ENCODE data around the gene NDFIP2.
"Not testable (repeated sequence)": the region's sequence is repeated elsewhere in the genome, so short reads cannot be mapped to it uniquely, and the experiment has no call there.

NDFIP2 gene

GRCh38 chr13:79533781-79534400 is 52.9 kb downstream of the NDFIP2 start:
- DNase-seq (ENCODE audit: low read depth in 2 of 2), result no peak

- no peak for DNase-seq (ENCODE audit: low read depth in 2 of 2)
Observed at GRCh38 chr13:79534596-79534995, 53.6 kb downstream of the NDFIP2 start.

GRCh38 chr13:79538757-79539156 is 57.8 kb downstream of the NDFIP2 start:
- DNase-seq (ENCODE audit: low read depth in 2 of 2), result no peak

GRCh38 chr13:79540504-79540903 is 59.5 kb downstream of the NDFIP2 start:
- no peak for DNase-seq (ENCODE audit: low read depth in 2 of 2)

- no peak for DNase-seq (ENCODE audit: low read depth in 2 of 2)
Observed at GRCh38 chr13:79541426-79542049, 60.6 kb downstream of the NDFIP2 start.

GRCh38 chr13:79543883-79544282 is 62.9 kb downstream of the NDFIP2 start:
- DNase-seq (ENCODE audit: low read depth in 2 of 2), result no peak

- DNase-seq (ENCODE audit: low read depth in 2 of 2), result no peak
Observed at GRCh38 chr13:79547211-79548195, 66.5 kb downstream of the NDFIP2 start.

GRCh38 chr13:79548902-79549301 is 67.9 kb downstream of the NDFIP2 start:
- no peak for DNase-seq (ENCODE audit: low read depth in 2 of 2)

- no peak for DNase-seq (ENCODE audit: low read depth in 2 of 2)
Observed at GRCh38 chr13:79549355-79550106, 68.6 kb downstream of the NDFIP2 start.

GRCh38 chr13:79557666-79558065 is 76.7 kb downstream of the NDFIP2 start:
- DNase-seq (ENCODE audit: low read depth in 2 of 2), result no peak

GRCh38 chr13:79560954-79561353 is 80.0 kb downstream of the NDFIP2 start:
- no peak for DNase-seq (ENCODE audit: low read depth in 2 of 2)

GRCh38 chr13:79562557-79562956 is 81.6 kb downstream of the NDFIP2 start:
- no peak for DNase-seq (ENCODE audit: low read depth in 2 of 2)

GRCh38 chr13:79566118-79566517 is 85.2 kb downstream of the NDFIP2 start:
- no peak for DNase-seq (ENCODE audit: low read depth in 2 of 2)

- DNase-seq (ENCODE audit: low read depth in 2 of 2), result no peak
Observed at GRCh38 chr13:79571147-79571546, 90.2 kb downstream of the NDFIP2 start.

- DNase-seq (ENCODE audit: low read depth in 2 of 2), result not testable (repeated sequence)
Observed at GRCh38 chr13:79573892-79574291, 92.9 kb downstream of the NDFIP2 start.

- DNase-seq (ENCODE audit: low read depth in 2 of 2), result no peak
Observed at GRCh38 chr13:79581870-79582315, 100.9 kb downstream of the NDFIP2 start.

- no peak for DNase-seq (ENCODE audit: low read depth in 2 of 2)
Observed at GRCh38 chr13:79582896-79583295, 101.9 kb downstream of the NDFIP2 start.

- no peak for DNase-seq (ENCODE audit: low read depth in 2 of 2)
Observed at GRCh38 chr13:79585033-79585432, 104.1 kb downstream of the NDFIP2 start.

GRCh38 chr13:79589603-79590393 is 108.8 kb downstream of the NDFIP2 start:
- DNase-seq (ENCODE audit: low read depth in 2 of 2), result no peak

GRCh38 chr13:79590394-79590676 is 109.4 kb downstream of the NDFIP2 start:
- no peak for DNase-seq (ENCODE audit: low read depth in 2 of 2)

- no peak for DNase-seq (ENCODE audit: low read depth in 2 of 2)
Observed at GRCh38 chr13:79591493-79591892, 110.5 kb downstream of the NDFIP2 start.
